ENCODE measurements around the gene C12orf75.

Gene C12orf75

GRCh38 chr12:105409801-105410471, 79.4 kb downstream of the C12orf75 start:
- POLR2A ChIA-PET: interaction anchor here (0.6 kb wide), 1 partner anchor 70 kb away, joined by 4 read pairs; no protein-coding TSS in a partner anchor
- Histone ChIP-seq H3K9me3 (ENCODE audit: control insufficient read depth, insufficient read depth, low read depth, low read length) (no peaks in the 10 kb centered on the region), H3K4me1 (ENCODE audit: control insufficient read depth, insufficient read depth, low read length) (peaks cover 28% of the 10 kb centered on the region), H3K36me3 (ENCODE audit: control insufficient read depth in 2 of 2, insufficient read depth in 1 of 2, low read length in 2 of 2) (no peaks in the 10 kb centered on the region), H3K27ac (ENCODE audit: extremely low read depth, low read depth, low read length) (peak overlapping the region; percentile 1; the same call in 1 of the 2 replicates), H3K4me3 (ENCODE audit: low read depth, low read length) (no peak overlapping the region)
- CTCF ChIA-PET: interaction anchor here (0.5 to 1.3 kb wide), 4 partner anchors 9 to 750 kb away, joined by 3 to 5 read pairs (median 4); no protein-coding TSS in a partner anchor
- TF ChIP-seq ZNF692 (tag by site-specific recombination; IDR thresholded peaks at IDR 0.05) (0 out of 2 replicates have a peak, but pooled peaks have one; percentile 20), ZBTB17 (tag by site-specific recombination; IDR thresholded peaks at IDR 0.05) (no peak), IKZF3 (tag by site-specific recombination; IDR thresholded peaks at IDR 0.05) (peak; percentile 56; the same call in 1 of the 2 replicates), ZNF239 (tag by site-specific recombination; IDR thresholded peaks at IDR 0.05) (no peak), ZNF157 (tag by site-specific recombination; IDR thresholded peaks at IDR 0.05) (no peak), TSHZ1 (tag by site-specific recombination; IDR thresholded peaks at IDR 0.05; ENCODE audit: borderline replicate concordance) (no peak), ZNF292 (tag by site-specific recombination; IDR thresholded peaks at IDR 0.05; ENCODE audit: borderline replicate concordance, low read depth) (no peak), ZNF549 (tag by site-specific recombination; IDR thresholded peaks at IDR 0.05) (no peak), ZNF747 (tag by site-specific recombination; IDR thresholded peaks at IDR 0.05) (no peak), GLIS2 (tag by site-specific recombination; IDR thresholded peaks at IDR 0.05) (no peak), PRDM1 (tag by site-specific recombination; IDR thresholded peaks at IDR 0.05) (no peak), ZNF677 (tag by site-specific recombination; IDR thresholded peaks at IDR 0.05) (no peak), ZNF639 (tag by site-specific recombination; IDR thresholded peaks at IDR 0.05) (no peak), GLIS1 (tag by site-specific recombination; IDR thresholded peaks at IDR 0.05) (no peak), ZSCAN16 (tag by site-specific recombination; IDR thresholded peaks at IDR 0.05) (no peak), GLI2 (tag by site-specific recombination; IDR thresholded peaks at IDR 0.05; ENCODE audit: borderline replicate concordance, low read depth) (no peak), MYNN (tag by site-specific recombination; IDR thresholded peaks at IDR 0.05; ENCODE audit: borderline replicate concordance) (no peak), INSM2 (tag by site-specific recombination; IDR thresholded peaks at IDR 0.05) (no peak), KLF8 (tag by site-specific recombination; IDR thresholded peaks at IDR 0.05) (no peak), WT1 (tag by site-specific recombination; IDR thresholded peaks at IDR 0.05) (peak; percentile 56), ZSCAN23 (tag by site-specific recombination; IDR thresholded peaks at IDR 0.05) (no peak)
- TF ChIP-seq, protein P1, sequence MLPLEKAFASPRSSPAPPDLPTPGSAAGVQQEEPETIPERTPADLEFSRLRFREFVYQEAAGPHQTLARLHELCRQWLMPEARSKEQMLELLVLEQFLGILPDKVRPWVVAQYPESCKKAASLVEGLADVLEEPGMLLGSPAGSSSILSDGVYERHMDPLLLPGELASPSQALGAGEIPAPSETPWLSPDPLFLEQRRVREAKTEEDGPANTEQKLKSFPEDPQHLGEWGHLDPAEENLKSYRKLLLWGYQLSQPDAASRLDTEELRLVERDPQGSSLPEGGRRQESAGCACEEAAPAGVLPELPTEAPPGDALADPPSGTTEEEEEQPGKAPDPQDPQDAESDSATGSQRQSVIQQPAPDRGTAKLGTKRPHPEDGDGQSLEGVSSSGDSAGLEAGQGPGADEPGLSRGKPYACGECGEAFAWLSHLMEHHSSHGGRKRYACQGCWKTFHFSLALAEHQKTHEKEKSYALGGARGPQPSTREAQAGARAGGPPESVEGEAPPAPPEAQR (tag by site-specific recombination; IDR thresholded peaks at IDR 0.05): no peak
- TF ChIP-seq, protein P2, sequence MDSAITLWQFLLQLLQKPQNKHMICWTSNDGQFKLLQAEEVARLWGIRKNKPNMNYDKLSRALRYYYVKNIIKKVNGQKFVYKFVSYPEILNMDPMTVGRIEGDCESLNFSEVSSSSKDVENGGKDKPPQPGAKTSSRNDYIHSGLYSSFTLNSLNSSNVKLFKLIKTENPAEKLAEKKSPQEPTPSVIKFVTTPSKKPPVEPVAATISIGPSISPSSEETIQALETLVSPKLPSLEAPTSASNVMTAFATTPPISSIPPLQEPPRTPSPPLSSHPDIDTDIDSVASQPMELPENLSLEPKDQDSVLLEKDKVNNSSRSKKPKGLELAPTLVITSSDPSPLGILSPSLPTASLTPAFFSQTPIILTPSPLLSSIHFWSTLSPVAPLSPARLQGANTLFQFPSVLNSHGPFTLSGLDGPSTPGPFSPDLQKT (IDR thresholded peaks at IDR 0.05; ENCODE audit: borderline replicate concordance, low read depth, low read length): no peak
- TF ChIP-seq, protein P3, sequence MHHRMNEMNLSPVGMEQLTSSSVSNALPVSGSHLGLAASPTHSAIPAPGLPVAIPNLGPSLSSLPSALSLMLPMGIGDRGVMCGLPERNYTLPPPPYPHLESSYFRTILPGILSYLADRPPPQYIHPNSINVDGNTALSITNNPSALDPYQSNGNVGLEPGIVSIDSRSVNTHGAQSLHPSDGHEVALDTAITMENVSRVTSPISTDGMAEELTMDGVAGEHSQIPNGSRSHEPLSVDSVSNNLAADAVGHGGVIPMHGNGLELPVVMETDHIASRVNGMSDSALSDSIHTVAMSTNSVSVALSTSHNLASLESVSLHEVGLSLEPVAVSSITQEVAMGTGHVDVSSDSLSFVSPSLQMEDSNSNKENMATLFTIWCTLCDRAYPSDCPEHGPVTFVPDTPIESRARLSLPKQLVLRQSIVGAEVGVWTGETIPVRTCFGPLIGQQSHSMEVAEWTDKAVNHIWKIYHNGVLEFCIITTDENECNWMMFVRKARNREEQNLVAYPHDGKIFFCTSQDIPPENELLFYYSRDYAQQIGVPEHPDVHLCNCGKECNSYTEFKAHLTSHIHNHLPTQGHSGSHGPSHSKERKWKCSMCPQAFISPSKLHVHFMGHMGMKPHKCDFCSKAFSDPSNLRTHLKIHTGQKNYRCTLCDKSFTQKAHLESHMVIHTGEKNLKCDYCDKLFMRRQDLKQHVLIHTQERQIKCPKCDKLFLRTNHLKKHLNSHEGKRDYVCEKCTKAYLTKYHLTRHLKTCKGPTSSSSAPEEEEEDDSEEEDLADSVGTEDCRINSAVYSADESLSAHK (tag by site-specific recombination; IDR thresholded peaks at IDR 0.05): peak; percentile 77
